Gastrocnemius medialis (tissue), 4 donors: ENCODE data around the gene TESPA1. TPM values are rescaled to one million over a fixed set of nuclear protein-coding genes. Genes with fewer than 3 reads are reported as not detected.
A peak's percentile ranks its signal among the peaks of the same experiment; 100 is the strongest.
"Not testable (repeated sequence)": the region's sequence is repeated elsewhere in the genome, so short reads cannot be mapped to it uniquely, and the experiment has no call there.

Experiments used
- ATAC-seq, 2 donors: fragments of 150-250 bp; one replicate each; pipeline ENCODE4 v1.9.1; 2016
- DNase-seq, 2 donors: peaks; one replicate each; pipeline ENCODE4 v3.0.0-alpha.2; 2019
- H3K27ac ChIP-seq, 4 donors: fragments of 200-600 bp; sonication (generic); 1 replicate in 1 of 4; 2 replicates in 3 of 4; pipeline ENCODE4 v1.5.1; 2016 to 2018; ENCODE audit warnings: mild to moderate bottlenecking in 2 of 4, moderate library complexity in 1 of 4
- H3K27me3 ChIP-seq, 3 donors: fragments of 200-600 bp; sonication (generic) in 2 of 3; 1 replicate in 1 of 3; 2 replicates in 2 of 3; pipeline versions ENCODE4 v1.5.1 to v1.6.0; 2016 to 2019; ENCODE audit warnings: mild to moderate bottlenecking in 1 of 3, moderate library complexity in 1 of 3
- H3K36me3 ChIP-seq, 2 donors: fragments of 200-600 bp; sonication (generic) in 1 of 2; one replicate each; pipeline ENCODE4 v1.5.1; 2017 to 2018
- H3K4me1 ChIP-seq, 2 donors: fragments of 200-600 bp; sonication (generic) in 1 of 2; one replicate each; pipeline ENCODE4 v1.5.1; 2016 to 2017; ENCODE audit warnings: mild to moderate bottlenecking in 2 of 2
- H3K4me3 ChIP-seq, 4 donors: fragments of 200-600 bp; sonication (generic) in 3 of 4; 1 replicate in 1 of 4; 2 replicates in 3 of 4; pipeline ENCODE4 v1.5.1; 2016 to 2019; ENCODE audit warnings: mild to moderate bottlenecking in 2 of 4
- H3K9me3 ChIP-seq, 3 donors: fragments of 200-600 bp; sonication (generic) in 2 of 3; 1 replicate in 1 of 3; 2 replicates in 2 of 3; pipeline ENCODE4 v1.5.1; 2016 to 2019
- POLR2A ChIP-seq, 2 donors: fragments of 450-650 bp; IDR thresholded peaks; one replicate each; pipeline ENCODE4 v1.6.1; 2017; ENCODE audit warnings: antibody characterized with exemption in 2 of 2, mild to moderate bottlenecking in 2 of 2, moderate library complexity in 2 of 2
- in situ Hi-C, 4 donors: fragments of 200-750 bp; cut with MboI; loops; one replicate each; pipeline versions ENCODE4 v1.15.0 to v1.8.0; 2017; ENCODE audit warnings: low sequenced_read_pairs in 4 of 4
- intact Hi-C: fragments of 100-400 bp; cut with DNase I; formaldehyde crosslinking; loops from one replicate; pipeline ENCODE4 v1.15.1; 2023; ENCODE audit warnings: low total_unique reads
- total RNA-seq, 4 donors: library from RNA; depleted of rRNA; stranded (reverse); fragments of >200 nt; gene quantifications; one replicate each; pipeline versions ENCODE4 v1.1.0 to v1.2.3, GENCODE V29; 2016
- TF ChIP-seq, protein P1 (sequence below), 5 experiments: fragments of 450-650 bp in 3 of 5; fragments of 200-600 bp in 2 of 5; sonication (generic) in 2 of 5; IDR thresholded peaks in 4 of 5; conservative IDR thresholded peaks in 1 of 5; 1 replicate in 4 of 5; 2 replicates in 1 of 5; pipeline ENCODE4 v1.5.1; 2016 to 2019; ENCODE audit warnings: antibody characterized with exemption in 5 of 5, mild to moderate bottlenecking in 3 of 5, moderate library complexity in 3 of 5

TESPA1 gene
- total RNA-seq, 4 donors from 2014 or later, result 0.94 to 1.1 TPM; not detected in 2

GRCh38 chr12:54950071-54950727 is 34.4 kb downstream of the TESPA1 start:
- H3K4me1 ChIP-seq, result no peaks in the 10 kb centered on the region
- no peaks in the 10 kb centered on the region for H3K36me3 ChIP-seq
- in situ Hi-C loops, result loop anchor here (5.0 to 25.0 kb wide), 4 partner anchors 213 to 363 kb away; partner anchors contain the start of gene PPP1R1A (in 2 of the 4)
- DNase-seq (no peak), ATAC-seq (no peak)
- no peaks in the 10 kb centered on the region for H3K9me3 ChIP-seq
- no peak for TF ChIP-seq POLR2A (IDR thresholded peaks at IDR 0.05)
- TF ChIP-seq, protein P1, sequence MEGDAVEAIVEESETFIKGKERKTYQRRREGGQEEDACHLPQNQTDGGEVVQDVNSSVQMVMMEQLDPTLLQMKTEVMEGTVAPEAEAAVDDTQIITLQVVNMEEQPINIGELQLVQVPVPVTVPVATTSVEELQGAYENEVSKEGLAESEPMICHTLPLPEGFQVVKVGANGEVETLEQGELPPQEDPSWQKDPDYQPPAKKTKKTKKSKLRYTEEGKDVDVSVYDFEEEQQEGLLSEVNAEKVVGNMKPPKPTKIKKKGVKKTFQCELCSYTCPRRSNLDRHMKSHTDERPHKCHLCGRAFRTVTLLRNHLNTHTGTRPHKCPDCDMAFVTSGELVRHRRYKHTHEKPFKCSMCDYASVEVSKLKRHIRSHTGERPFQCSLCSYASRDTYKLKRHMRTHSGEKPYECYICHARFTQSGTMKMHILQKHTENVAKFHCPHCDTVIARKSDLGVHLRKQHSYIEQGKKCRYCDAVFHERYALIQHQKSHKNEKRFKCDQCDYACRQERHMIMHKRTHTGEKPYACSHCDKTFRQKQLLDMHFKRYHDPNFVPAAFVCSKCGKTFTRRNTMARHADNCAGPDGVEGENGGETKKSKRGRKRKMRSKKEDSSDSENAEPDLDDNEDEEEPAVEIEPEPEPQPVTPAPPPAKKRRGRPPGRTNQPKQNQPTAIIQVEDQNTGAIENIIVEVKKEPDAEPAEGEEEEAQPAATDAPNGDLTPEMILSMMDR (IDR thresholded peaks at IDR 0.05 in 4 of 5, conservative IDR thresholded peaks at IDR 0.05 in 1 of 5), result no peak
- no peak overlapping the region for H3K4me3 ChIP-seq
- intact Hi-C loops, result no loop called here
- no peaks in the 10 kb centered on the region for H3K27me3 ChIP-seq
- H3K27ac ChIP-seq, result peak overlapping the region in 1 of 4 donors; percentile 33

DNA sequence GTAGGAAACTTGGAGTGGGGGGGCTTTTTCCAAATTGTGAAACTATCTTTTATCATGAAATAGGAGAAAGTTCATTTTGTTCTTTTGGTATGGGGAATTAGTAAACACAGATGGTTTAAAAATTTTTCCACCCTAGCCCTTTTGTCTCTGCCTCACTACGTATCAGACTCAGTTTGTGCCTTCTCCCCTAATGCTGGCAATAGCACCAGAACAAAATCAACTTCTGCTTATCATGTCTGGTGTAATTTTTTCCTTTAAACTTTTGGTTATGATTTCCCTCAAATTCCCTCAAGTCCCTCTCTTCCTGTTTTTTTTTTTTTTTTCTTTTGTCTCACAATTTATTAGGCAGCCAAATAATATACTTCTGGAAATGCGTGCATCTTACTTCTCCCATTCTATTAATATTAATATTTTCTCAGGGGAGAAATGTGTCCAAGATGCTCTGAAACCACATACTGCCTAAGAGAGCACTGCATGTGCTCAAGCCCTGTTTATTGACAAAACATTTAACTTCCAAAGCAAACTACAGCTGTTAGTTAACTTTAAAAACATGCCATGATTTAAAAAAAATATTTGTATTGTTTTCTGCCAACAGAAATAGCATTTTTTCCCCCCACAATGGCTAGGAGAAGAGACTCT is 35.4 kb downstream of the TESPA1 start:
- intact Hi-C loops, result no loop called here
- TF ChIP-seq, protein P1 (IDR thresholded peaks at IDR 0.05 in 4 of 5, conservative IDR thresholded peaks at IDR 0.05 in 1 of 5), result no peak
- TF ChIP-seq POLR2A (IDR thresholded peaks at IDR 0.05), result no peak
- DNase-seq, result no peak
- Histone ChIP-seq H3K27ac (peak overlapping the region in 3 of 4 donors; percentile 7 to 61 (median 39)), H3K4me3 (no peak overlapping the region), H3K27me3 (no peaks in the 10 kb centered on the region), H3K4me1 (no peaks in the 10 kb centered on the region), H3K9me3 (no peaks in the 10 kb centered on the region), H3K36me3 (no peaks in the 10 kb centered on the region)
- in situ Hi-C loops, result loop anchor here in 1 of 4 donors (25.0 kb wide), 1 partner anchor 212 kb away; no protein-coding TSS in a partner anchor
- ATAC-seq, result peak in 1 of 2 donors; percentile 39

DNA sequence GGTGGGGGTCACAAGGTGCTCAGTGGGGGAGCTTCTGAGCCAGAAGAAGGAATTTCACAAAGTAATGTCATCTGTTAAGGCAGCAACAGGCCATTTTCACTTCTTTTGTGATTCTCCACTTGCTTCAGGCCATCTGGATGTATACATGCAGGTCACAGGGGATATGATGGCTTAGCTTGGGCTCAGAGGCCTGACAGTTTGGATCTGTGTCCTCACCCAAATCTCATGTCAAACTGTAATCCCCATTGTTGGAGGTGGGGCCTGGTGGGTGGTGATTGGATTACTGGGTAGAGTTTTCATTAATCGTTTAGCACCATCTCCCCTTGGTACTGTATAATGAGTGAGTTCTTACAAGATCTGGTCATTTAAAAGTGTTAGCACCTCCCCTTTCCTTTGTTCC is 36.4 kb downstream of the TESPA1 start:
- no peaks in the 10 kb centered on the region for H3K4me1 ChIP-seq
- H3K36me3 ChIP-seq, result no peaks in the 10 kb centered on the region
- H3K4me3 ChIP-seq, result no peak overlapping the region
- no peaks in the 10 kb centered on the region for H3K9me3 ChIP-seq
- in situ Hi-C loops, result loop anchor here in 1 of 4 donors (25.0 kb wide), 1 partner anchor 211 kb away; no protein-coding TSS in a partner anchor
- peak overlapping the region in 2 of 4 donors; percentile 39 to 61 for H3K27ac ChIP-seq
- DNase-seq (no peak), ATAC-seq (no peak)
- no peak for TF ChIP-seq POLR2A (IDR thresholded peaks at IDR 0.05)
- TF ChIP-seq, protein P1 (IDR thresholded peaks at IDR 0.05 in 4 of 5, conservative IDR thresholded peaks at IDR 0.05 in 1 of 5), result no peak
- no peaks in the 10 kb centered on the region for H3K27me3 ChIP-seq
- intact Hi-C loops, result no loop called here

GRCh38 chr12:54945082-54945481 is 39.5 kb downstream of the TESPA1 start:
- no peak overlapping the region for H3K27ac ChIP-seq
- intact Hi-C loops, result no loop called here
- no peaks in the 10 kb centered on the region for H3K9me3 ChIP-seq
- no peaks in the 10 kb centered on the region for H3K27me3 ChIP-seq
- H3K4me1 ChIP-seq, result no peaks in the 10 kb centered on the region
- ATAC-seq, result no peak
- no peak for TF ChIP-seq POLR2A (IDR thresholded peaks at IDR 0.05)
- TF ChIP-seq, protein P1 (IDR thresholded peaks at IDR 0.05 in 4 of 5, conservative IDR thresholded peaks at IDR 0.05 in 1 of 5), result no peak
- DNase-seq, result no peak
- in situ Hi-C loops, result loop anchor here in 1 of 4 donors (25.0 kb wide), 1 partner anchor 208 kb away; no protein-coding TSS in a partner anchor
- H3K4me3 ChIP-seq, result no peak overlapping the region
- no peaks in the 10 kb centered on the region for H3K36me3 ChIP-seq

- intact Hi-C loops, DNase-seq, H3K9me3 ChIP-seq, ATAC-seq, H3K4me3 ChIP-seq, H3K27ac ChIP-seq, H3K27me3 ChIP-seq, H3K36me3 ChIP-seq, H3K4me1 ChIP-seq: not testable (repeated sequence)
- in situ Hi-C loops, result loop anchor here in 1 of 4 donors (25.0 kb wide), 1 partner anchor 206 kb away; no protein-coding TSS in a partner anchor
Observed at GRCh38 chr12:54943292-54943691, 41.3 kb downstream of the TESPA1 start.
